ENCODE results near the gene ZFP92.

Gene ZFP92

DNA sequence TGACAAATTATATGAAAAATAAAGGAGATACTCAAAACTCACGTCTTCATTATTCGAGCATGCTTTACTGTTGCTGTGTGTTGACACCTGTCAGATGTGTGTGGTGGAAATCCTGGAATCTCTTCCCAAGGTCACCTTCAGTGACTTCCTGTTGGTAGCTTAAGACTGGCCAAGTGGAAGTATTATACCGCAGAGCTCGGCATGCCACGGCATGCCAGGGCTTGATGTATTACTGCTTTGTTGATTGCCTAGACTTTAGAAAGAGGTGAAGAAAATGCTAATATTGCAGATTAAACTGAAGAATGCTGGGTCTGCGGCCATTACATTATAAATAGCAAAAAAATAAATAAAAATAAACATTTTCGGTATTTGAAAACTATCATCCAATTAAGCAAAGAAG lies 30.0 kb downstream of the ZFP92 start:
- no peak for DNase-seq

DNA sequence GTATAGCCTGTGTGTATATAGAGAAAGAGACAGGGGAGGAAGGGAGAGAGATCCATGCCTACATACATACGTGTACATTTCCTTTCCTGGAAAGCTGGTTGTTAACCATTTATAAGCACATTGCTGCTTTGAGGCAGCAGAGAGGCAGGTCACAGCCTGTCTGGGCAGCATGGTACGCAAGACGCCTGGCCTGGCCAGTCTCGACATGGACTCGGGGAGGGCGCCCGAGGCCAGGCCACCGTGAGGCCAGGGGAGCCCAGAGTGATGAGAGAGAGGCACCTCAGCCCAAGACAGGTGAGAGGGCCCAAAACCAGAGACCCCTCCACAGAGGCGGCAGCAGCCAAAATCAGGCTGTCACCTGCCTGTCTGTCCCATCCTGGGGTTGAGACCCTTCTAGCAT lies 30.7 kb downstream of the ZFP92 start:
- DNase-seq = no peak

DNA sequence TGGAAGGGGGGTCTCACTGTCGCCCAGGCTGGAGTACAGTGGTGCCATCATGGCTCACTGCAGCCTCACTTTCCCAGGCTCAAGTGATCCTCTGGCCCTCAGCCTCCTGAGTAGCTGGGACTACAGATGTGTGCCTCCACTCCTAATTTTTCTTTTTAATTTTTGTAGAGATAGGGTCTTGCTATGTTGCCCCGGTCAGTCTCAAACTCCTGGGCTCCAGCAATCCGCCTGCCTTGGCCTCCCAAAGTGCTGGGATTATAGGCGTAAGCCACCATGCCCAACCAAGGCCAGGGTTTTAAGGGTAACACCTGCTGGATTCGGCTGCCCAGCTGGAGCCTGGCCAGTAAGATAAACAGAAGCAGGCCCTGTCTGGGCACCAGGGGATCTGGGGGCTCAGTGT lies 31.2 kb downstream of the ZFP92 start:
- no peak for DNase-seq

DNA sequence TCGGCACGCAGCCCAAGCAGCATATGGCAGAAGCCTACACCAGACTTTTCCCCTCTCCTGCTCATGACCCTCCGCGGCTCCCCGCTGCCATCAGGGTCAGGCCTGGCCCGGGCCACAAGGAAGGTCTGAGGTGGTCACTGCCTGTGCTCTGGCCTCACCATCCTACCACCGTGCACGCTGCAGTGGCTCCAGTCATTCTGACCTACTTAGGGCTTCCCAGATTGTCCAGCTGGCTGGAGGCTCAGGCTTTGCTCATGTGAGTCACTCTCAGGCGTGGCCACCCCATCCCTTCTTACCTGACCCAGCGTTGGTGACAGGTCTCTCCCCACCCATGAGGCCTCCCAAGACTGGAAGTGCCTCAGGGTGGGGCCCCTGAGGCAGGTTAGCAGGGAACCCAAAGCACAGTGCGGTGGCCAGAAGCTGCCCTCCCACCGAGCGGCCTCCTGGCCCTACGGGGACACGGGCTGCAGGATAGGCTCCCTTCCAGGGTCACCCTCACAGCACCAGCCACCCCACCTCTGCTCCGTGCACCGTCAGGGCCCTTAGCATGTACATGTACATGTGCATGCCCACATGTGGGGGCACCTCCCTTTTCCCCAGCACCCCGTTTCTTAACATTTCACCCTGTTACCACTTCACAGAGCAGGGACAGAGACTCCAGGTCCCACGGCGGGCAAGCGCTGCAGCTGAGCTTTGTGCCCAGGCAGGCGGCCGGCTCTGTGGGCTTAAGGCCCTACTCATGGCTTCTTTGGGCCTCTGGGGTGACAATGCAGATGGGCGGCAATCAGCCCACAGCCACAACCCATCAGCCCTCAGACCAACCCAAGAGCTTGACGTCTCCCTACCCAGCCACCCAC lies 32.4 kb downstream of the ZFP92 start:
- no peak for DNase-seq

DNA sequence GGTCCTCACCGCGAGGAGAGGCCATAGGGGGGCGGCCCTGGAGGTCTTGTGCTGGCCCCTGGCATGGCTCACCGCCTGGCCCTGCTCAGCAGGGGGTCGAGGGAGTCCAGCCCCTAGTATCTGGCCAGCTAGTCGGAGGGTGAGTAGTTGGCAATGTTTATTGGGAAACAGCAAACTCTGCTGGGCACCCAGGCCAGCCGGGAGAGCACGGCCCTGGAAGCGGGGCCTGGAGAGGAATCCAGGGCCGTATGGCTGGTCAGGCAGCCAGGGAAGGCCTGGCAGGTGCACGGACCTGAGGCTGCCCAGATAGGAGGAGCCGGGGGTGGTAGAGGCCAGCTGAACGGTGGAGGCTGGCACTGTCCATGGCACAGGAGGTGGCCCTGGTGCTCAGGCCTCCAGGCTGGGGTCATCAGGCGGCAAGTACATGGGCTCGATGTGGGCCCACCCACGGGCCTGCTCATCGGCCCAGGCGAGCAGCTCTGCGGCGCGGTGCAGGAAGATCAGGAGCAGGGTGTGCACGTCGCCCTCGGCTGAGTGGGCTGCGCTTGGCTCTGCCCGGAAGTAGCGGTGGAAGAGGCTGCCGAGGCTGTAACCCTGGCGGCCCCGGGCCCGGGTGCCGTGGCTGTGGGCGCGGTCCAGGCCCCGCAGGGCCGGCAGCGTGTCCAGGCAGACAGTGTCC lies 33.2 kb downstream of the ZFP92 start:
- DNase-seq = no peak

DNA sequence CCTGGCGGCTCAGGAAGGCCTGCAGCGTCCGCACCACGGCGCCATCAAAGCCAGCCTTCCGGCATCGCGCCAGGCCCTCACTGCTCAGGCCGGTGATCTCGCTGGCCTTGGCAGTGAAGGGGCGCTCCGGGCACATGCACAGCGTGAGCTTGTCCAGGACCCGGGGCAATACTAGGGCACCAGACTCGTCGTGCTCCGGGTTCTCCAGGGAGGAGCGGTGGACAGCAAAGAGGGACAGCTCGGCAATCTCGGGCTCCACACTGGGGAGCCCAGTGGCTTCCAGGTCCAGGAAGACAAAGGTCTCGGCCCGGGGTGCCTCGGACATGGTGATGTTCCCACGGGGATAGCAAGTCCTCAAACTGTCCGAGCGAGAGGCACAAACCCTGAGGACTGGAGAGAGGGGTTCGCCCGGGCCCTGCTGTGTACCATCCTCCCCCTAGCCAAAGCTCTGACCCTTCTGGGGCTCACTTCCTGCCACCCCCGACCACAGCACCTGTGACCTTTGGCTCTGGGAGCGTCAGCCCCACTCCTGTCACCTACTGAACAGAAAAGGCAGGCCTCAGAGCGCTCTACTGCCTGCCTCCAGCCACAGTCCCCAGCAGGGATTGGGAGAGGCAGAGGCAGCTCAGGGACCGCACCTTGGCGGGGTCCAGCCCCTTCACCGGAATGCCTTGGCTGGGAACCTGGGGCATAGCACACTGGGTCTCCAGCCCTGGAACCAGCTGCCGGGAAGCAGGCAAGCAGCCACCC lies 34.0 kb downstream of the ZFP92 start:
- no peak for DNase-seq

DNA sequence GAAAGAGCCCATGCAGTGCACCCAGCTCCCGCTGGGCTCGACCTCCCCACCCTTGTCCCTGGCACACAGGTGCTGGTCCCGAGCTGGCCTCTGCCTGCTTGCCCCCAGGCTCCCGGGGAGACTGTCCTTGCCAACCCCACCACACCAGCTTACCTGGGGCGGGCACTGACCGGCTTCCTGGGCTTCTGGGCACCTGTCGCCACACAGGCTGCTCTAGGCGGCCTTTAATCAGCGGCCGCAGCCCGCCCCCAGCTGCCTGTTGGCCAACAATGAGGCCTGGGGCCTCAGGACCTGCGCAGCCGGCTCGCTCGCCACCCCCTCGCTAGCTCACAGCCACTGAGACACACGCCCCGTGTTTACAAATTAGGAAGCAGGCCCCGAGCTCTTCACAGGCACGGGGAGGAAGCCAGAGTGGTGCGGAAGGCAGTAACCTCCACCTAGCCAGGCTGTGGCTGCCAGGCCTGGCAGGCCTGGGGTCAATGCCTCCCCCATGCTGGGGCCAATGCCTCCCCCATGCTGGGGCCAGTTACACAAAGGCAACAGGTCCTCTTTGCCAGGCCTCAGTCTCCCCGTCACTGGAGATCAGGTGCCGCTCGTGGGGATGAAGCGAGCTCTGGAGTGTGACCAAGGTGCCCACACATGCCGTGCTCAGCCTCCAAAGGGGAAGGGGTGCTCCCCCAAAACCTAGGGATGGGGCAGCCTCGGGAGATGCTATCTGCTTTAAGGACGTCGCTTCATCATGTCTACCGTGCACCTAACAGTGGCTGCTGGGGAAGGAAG lies 34.8 kb downstream of the ZFP92 start, which contains the start of gene TREX2:
TREX2 (minus strand) TSS at position 201 of the 780 bp plus-strand sequence. CDS start 626 bp downstream, outside the sequence.
- DNase-seq = no peak

DNA sequence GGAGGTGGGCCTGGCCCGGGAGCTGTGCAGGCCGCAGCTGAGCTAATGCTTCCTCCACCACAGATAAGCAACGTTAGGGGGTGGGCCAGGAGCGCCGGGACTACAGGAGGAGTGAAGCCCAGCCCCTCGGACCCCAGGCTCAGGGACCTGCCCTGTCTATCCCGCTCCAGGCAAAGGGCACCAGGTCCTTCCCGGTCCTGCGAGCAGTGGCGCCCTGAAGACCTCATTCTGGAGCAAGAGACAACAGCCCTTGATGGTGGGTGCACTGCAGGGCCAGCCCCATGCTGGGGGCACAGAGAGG lies 35.3 kb downstream of the ZFP92 start:
- no peak for DNase-seq

DNA sequence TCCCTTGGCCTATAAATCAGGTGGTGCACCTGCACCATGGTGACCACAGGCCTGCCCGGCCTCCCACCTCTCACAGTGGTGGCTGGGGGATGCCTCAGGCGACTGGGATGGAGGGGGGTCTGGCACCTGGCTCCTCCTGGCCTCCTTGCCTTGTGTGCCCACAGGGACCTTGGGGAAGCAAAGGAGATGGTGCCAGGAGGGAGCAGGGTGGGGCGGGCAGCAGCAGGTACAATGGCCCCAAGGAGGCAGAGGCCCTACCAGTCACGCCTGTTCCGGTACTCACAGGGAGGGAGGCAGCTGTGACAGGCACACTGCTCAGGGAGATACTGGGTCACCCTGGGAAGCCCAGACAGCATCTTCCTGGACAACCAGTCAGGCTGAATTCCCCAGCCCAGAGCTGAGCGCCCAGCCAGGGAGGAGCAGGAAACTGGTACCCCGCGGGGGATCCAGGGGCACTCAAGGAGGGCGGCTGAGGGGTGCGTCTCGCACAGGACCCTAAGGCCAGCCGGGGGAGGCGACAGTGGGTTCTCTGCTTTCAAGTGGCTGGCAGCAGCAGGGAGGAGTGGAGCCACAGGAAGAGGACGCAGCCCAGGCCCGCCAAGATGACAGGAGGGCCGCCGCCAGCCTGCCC lies 35.8 kb downstream of the ZFP92 start:
- no peak for DNase-seq

DNA sequence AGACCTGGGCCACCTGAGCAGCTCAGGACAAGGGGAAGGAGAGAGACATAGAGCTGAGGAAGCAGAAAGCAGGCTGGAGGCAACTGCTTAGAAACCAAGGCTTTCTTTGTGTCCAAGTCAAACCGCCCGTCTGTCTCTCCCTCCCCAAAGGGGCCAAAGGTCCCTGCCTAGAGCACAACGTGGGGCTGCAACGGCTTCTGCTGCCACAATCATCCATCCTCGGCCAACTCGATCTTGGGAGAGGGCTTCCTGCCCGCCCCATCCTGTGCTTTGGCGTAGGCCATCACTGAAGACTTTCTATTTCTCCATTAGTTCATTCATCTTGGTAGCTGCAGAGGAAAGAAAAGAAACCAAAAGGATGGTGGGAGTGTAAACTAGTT lies 36.3 kb downstream of the ZFP92 start:
- DNase-seq = no peak

DNA sequence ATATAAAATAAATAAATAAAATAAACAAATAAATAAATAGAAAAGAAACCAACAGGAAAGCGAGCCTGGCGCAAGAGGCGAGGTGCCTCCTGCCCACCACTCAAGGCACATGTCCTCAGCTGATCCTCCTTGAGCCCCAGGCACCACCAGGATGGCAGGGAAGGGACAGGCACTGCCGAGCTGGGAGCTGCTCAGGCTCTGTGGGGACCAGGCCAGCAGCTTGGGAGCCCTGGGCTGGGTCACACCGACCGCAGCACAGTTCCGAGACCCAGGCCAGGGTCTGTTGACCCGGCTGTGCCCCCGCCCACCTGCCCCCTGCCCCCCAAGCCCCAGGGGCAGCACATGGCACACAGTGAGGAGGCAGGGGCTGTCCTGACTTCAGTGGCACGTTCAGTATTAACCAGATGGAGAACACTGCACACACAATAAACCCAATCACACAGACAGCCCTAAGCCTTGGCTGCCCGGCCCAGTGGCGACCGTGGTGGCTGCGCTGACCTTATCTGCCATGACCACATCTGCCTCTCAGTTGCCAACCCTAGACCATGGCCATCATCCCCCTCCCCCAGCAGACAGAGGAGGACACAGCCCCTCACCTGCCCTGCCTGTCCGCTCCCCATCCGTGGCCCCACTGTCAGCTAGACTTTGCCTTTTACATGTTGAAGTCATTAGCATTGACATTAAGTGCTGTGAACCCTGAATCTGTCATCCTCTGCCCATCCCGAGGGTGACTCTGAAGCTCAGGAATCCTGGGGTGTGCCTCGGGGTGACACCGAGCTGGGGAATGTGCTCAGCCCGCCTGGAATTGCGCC lies 37.5 kb downstream of the ZFP92 start:
- DNase-seq = no peak

DNA sequence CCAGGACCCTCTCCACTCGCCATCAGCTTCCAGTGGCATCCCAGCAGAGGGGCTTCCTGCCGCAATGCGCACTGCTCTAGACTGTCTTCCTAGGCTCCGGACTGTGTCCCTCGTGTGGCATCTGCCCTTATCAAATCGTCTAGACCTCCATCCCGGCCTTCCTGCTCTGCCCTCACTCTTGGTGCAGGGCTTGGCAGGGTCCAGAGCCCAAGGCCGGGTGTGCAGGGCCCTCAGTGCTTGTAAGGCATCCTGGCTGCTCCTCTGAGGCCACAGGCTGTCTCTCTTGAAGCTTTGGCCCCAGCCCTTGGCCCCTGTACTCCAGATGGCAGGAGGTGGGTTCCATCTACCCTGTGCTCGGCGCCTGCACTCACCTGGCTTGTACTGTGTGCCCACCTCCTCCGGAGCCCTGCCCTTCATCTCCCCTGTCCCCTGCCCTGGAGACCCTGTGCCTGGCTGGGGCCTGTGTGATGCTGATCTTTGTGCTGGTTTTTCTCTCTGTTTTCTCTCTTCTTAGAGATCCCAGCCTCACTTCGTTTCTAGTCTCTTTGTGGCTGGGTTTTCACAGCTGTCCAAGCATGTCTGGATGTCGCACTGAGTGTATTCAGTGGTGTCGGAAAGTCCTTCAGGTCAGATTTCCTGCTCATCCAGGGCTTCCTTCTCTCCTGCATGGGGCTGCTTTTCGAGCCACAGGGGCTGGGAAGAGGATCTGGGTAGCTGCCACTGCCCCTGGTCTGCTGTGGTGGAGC lies 38.3 kb downstream of the ZFP92 start:
- no peak for DNase-seq

DNA sequence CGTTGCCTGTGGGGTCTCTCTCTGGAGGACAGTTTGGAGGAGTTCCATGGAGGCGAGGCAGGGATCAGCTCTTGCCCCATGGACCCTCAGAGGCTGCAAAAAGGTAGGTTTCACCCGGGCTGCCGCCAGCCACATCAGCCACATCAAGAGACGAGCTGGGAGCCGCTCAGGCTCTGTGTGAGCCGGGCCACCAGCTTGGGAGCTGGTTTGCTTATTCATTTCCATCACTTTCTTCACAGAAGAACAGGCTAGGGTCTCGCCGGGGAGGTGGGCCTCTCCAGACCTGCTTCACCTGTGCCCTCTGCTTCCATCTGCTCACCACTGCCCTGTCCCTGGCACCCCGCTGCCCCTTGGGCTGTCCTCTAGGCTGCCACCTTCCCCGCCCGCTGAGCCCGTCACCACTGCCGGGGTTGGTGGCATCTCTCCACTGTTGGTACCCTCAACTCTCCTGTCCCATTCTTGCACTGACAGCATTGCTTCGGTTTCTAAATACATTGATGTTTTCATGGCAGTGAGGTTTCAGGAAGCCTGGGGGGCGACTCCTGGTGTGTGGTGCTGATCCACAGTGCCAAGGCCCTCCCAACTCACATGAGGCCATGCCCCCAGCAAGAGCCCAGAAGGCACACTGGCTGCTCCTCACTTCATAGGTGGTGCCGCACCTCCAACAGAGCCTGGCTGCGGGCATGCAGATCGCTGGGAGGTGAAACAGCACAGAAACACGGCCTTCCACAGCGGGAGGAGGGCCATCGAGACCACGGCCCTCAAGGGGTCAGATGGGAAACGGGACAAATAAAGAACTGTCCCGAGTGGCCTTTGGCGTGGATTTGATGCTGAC lies 39.1 kb downstream of the ZFP92 start:
- no peak for DNase-seq

DNA sequence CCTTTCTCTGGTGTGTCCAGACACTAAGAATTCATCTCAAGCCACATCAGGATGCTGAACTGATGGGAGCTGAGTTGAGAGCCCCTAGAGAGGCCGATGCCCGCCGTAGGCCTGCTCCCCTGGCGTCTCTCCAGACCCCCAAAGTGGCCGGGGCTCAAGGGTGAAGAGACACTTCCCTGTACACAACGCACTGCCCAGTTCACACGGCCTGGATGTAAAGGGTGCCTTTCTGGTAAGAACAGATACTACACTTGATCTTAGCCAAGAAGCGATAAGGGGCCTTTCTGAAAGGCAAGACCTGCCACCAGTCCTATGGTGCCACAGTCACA lies 39.6 kb downstream of the ZFP92 start:
- DNase-seq = no peak

DNA sequence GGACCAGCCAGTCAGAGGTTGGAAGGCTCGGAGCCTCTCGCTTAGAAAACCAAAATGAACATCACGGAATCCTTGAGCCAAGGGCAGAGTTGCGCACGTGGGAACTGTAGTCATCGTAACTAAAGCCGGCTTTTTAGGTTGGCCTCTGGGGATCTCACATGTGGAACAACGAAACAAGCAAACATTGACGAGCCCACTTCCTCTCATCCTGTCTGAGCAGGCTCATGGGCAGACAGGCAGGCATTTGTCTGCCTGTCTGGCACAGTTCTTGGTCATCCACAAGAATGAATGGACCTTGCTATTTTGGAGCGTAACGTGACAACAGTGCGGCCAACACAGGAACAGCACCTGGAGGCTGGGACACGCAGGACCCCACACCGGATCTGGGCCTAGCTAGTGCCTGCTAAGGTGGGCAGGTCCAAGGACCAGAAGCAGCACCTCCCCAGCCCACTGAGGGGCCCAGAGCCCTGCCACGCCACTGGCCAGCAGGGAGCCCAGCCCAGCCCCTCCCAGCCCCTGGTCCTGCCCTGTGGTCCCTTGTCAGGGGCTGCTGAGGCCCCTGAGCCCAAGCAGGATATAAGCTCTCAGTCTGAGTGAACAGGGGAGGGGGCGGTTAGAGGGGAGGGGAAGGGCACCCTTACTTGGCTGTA lies 43.8 kb downstream of the ZFP92 start:
- no peak for DNase-seq

DNA sequence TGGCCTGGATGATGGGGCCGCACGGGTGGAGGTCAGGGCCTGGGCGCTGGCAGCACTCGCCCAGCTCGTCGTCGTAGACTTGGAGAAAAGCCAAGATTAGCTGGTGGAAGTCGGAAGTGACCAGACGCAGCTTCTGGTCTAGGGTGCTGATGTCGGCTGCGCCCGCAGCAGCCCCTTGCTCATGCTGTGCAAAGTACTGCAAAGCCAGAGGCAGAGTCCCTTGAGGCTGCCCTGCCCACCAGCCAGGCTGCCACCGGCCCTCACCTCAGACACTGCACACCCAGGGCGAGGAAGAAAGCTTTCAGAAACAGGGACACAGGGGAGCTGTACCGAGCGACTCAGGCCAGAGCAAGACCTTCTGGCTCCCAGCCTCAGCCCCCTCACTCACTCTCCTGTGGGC lies 44.3 kb downstream of the ZFP92 start:
- no peak for DNase-seq

DNA sequence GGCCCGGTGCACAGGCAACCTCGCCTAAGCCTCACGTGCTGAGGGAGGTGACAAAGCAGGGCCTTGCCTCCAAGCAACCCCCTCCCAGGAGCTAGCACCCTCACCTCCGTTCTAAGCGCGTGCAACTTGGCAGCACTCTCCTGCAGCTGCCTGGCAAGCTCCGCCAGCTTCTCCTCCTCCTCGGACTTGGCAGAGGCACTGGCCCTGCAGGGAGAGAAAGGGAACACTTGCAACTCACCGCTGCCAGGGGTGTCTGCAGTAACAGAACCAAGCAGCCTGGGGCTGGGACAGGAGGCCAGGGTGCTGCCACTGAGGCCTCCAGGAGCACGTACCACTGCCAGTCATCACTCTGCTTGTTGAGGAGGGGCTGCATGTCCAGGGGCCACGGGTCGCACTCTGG lies 44.9 kb downstream of the ZFP92 start:
- no peak for DNase-seq

DNA sequence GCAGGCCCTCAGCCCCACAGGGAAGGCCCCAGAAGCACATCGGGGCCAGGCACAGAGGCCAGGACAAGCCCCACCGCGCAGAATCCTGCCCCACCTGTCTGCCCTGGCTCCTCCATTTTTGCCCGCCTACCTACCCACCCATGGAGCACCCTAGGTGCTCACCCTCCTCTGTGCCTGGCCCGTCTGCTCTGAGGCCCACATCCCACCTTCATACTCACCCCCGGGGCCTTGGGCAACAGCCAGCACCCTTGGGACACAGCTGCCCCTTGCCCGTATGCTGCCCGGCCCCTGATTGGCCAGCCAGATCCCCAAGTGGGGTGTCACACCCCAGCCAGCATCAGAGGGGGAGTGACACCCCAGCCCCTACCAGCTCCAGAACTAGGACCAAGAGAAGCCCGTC lies 45.4 kb downstream of the ZFP92 start:
- DNase-seq = no peak

DNA sequence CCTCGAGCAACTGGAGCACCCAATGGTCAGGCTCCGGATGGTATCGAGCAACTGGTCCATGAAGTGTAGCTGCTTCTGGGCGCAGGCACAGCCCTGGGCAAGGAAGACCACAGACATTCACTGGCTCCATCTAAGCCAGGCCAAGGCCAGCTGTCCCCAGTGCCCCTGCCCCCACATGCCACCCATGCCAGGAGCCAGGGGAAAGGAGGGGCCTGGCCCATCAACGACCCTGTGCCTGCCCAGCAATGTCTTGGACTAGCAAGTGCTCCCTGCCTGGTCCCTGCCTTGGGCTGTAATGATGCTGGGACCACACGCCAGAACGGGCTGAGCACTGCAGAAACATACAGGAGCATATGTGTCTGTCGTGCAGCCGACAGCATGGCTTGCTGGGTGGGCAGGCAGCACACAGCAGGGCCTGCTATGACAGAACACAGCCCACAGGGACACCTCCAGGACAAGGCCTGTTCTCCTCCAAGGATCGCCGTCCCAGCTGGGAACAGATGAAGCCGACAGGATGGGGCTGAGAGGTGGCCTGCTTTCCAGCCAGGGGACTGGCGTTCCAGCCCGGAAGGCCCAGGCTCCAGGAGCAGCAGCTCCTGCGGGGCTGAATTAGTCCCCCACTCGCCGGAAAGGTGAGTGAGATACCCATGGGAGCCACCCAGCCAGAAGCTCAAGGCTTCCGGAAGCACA lies 46.0 kb downstream of the ZFP92 start:
- DNase-seq = no peak

Data from DMS79 (cell line).